GM19395 (cell line): Measurements from ENCODE around the gene HAGH.
"Not testable (repeated sequence)": the region's sequence is repeated elsewhere in the genome, so short reads cannot be mapped to it uniquely, and the experiment has no call there.

Experiments used
- ATAC-seq: cut with Tn5 transposase; IDR thresholded peaks from one replicate; pipeline ENCODE4 v1.9.1; 2021; ENCODE audit warnings: mild to moderate bottlenecking, moderate library complexity; ENCODE audit not compliant: unreplicated experiment

Gene HAGH

DNA sequence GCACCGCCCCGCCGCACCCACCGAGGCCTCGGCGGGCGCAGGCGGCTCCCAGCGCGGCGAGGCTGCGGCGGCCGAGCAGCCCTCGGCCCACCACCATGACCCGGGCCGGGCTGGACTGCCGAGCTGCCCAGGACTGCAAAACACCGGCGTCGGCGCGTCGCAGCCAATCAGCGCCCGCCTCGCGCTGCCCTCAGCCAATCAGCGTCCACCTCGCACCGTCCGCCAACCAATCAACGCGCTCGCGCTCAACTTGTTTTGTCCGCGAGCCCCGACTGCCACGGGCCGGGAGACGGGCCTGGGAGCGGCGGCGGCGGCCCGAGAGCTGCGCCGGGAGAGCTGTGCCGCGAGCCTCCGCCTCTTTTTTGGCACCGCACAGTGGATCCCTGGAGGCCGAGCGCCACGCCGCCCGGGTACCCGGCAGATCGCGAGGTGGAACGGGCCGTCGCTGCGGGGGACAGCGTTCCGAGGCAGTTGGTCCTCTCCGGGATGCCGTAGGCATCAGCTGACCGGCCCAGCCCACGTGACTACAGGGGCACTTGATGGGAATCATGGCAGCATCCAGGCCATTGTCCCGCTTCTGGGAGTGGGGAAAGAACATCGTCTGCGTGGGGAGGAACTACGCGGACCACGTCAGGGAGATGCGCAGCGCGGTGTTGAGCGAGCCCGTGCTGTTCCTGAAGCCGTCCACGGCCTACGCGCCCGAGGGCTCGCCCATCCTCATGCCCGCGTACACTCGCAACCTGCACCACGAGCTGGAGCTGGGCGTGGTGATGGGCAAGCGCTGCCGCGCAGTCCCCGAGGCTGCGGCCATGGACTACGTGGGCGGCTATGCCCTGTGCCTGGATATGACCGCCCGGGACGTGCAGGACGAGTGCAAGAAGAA is at the start of gene HAGH, which contains the start of gene FAHD1:
HAGH (minus strand) TSS at position 135 of the 883 bp plus-strand sequence; CDS start at position 97, 38 bp downstream.
FAHD1 (plus strand) TSS at position 516 of the 883 bp plus-strand sequence; CDS start at position 549, 33 bp downstream.
- ATAC-seq: peak; percentile 75

DNA sequence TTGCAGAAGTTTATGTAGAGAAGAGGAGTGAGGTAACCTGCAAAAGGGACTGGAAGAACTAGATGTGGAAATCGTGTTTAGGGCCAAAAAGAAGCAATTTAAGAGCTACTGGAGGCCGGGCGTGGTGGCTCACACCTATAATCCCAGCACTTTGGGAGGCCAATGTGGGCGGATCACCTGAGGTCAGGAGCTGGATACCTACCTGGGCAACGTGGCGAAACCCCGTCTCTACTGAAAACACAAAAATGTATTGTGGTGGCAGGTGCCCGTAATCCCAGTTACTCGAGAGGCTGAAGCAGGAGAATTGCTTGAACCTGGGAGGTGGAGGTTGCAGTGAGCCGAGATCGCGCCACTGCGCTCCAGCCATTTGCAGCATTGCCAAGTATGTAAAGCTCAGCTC is 49.4 kb upstream of the HAGH start:
- ATAC-seq: not testable (repeated sequence)

DNA sequence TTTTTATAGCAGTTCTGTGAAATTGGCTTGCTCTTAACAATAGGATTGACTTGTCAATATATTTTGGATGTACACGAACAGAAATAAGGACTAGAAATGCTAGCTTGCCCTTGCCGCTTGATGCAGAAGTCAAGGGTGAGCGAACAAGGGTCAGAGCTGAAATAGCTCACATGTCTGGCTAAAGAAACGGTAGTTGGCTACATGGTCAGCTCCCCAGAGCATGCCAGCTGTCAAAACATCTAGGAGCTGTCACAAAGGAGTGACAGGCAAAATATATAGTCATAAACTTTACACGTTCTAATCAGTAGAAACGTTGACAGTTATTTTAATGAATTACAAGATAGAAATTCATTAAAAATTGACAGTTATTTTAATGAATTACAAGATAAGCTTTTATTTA is 48.2 kb upstream of the HAGH start:
- ATAC-seq: no peak

DNA sequence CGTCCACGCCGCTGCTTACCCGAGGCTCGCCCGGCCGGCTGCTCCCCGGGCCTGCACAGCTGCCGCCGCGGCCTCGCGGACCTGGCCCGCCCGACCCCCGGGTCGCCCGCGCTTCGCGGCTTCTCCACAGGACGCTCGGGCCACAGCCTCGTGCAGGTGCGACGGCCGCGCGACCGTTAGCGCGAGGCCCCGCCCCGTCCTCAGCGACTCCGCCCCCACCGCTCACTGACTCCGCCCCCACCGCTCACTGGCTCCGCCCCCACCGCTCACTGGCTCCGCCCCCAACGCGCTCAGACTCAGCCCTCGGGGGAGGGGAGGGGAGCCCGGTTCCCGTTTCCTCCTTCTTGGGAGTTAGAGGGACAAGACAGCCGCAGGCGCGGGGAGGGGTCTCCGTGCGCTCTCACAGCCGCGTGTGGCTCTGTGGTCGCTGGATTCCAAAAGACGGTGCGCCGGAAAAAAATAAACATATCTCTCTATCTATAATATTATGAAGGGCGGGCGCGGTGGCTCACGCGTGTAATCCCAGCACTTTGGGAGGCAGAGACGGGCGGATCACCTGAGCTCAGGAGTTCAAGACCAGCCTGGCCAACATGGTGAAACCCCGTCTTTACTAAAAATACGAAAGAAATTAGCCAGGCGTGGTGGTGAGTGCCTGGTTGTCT is 45.5 kb upstream of the HAGH start, which contains the start of gene MEIOB:
MEIOB (minus strand) TSS at position 191 of the 662 bp plus-strand sequence. CDS start 3,989 bp downstream, outside the sequence.
- ATAC-seq: no peak

DNA sequence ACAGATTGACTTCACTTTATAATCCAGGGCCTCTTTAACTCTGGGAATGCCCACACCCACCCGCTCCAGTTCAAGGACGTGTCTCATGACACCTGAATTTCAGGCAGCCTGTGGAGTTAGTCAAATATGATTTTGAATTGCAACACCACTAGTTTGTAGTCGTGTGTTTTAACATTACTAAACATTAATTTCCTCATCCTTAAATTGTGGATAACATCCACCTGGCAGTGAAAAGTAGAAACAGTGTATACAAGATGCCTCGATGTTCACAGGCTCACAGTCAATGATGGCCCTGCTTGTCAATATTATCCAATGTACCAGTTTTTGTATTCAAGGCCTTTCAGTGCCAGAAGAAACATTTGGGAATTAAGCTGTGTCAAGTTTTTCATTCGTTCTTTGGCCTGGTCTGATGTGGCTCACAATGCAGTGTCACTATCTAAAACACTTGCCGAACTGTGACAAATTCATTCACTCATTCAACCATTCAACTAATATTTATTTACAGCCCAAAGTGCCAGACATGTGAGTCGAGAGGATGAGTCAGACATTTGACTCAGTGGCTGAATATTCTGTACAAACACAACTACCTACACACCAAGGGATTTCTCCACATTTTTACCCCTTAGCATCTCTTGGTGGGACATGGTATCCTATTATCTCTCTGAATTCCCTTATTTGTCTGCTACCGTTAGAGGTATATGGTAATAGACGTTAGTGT is 43.9 kb upstream of the HAGH start:
- no peak for ATAC-seq

DNA sequence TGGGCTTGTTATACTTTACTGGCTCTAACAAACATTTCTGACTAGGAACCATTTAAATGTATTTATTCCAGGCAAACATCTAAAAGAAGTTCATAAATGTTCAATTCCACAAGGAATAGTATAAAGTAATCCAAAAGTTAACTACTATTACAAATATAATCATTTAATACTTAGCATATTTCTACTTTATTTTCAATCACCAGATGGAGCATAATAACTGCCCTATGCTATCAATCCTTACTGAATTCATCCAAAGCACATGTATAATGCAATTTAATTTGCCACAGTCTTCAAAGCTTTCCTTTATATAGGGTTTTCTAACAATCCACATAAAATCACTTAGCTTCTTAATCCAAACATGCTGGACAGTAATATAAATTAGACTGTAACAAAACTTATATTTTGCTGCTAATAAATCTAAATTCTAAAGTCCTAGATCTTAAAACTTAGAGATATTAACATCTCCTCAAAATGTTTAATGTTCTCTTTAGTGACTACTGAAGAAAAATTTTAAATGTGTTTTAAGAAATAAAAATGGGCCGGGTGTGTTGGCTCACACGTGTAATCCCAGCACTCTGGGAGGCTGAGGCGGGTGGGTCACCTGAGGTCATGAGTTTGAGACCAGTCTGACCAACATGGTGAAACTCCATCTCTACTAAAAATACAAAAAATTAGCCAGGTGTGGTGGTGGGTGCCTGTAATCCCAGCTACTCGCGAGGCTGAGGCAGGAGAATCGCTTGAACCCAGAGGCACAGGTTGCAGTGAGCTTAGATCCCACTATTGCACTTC is 39.5 kb upstream of the HAGH start:
- no peak for ATAC-seq

DNA sequence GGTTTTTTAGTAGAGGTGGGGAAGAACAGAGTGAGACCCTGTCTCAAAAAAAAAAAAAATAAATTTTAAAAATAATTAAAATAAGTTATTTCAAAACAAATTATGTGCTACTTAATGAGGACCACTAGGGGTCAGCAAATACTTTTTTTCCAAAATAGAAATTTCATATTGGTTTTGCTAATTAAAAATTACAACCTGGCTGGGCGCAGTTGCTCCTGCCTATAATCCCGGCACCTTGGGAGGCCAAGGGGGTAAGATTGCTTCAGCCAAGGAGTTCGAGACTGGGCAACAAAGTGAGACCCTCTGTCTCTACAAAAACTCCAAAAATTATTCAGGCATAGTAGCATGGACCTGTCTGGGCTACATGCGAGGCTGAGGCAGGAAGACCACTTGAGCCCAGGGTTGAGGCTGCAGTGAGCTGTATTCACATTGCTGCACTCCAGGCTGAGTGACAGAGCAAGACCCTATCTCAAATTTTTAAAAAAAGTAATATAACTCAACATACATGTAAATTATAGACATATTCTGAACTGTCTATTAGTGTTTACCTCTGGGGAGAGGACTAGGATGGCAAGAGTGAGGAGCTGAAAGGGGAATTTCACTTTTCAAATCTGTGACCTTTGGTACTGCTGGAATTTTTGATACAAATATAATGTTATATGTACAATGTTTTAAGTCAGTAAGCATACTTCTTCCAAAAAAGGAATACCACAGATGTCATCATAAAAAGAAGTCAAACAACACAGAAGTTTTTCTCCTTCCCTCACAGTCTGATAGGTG is 37.2 kb upstream of the HAGH start:
- no peak for ATAC-seq

DNA sequence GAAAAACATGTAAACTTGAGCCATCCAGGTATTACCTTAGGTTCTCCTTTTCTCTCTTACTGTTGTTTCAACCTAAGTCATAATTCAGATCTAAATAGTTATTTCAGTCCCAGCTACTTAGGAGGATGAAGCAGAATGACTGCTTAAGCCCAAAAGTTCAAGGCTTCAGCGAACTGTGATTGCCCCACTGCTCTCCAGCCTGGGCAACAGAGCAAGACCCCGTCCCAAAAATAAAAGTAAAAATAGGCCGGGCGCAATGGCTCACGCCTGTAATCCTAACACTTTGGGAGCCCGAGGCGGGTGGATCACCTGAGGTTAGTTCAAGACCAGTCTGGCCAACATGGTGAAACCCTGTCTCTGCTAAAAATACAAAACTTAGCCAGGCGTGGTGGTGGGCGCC is 35.8 kb upstream of the HAGH start:
- ATAC-seq: no peak

DNA sequence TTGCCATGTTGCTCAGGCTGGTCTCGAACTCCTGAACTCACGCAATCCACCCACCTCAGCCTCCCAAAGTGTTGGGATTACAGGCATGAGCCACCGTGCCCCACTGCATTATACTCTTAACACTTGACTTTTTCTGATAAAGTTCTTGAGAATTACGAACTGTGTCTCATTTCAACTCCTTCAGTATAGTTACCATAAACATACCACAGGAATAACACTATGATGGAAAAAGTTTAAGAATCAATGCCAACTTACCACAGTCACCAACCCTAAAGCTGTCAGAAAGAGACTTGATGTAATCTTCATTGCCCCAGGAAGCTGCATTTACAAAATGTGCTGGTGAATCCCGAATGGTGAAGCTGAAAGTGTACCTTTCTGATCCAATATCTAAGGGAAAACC is 35.1 kb upstream of the HAGH start:
- no peak for ATAC-seq

DNA sequence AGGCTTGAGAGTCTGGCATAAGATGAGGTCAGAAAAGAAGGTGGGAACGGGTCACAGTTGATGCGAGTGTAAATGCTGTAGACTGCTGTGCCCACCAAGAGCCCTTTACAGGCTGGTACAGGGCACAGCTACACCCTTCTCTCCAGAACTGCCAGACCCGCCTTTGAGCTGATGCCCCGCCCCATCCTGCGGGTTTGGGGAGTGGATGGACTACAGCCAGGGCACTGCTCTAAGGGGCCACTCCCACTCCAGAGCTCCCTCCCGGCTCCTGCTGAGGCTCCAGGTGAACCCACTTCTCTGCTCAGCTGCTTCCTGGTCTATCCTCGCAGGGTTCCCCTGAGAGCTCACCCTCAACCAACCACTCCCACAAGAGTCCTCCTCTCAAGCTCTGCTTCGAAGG is 33.0 kb upstream of the HAGH start:
- no peak for ATAC-seq

DNA sequence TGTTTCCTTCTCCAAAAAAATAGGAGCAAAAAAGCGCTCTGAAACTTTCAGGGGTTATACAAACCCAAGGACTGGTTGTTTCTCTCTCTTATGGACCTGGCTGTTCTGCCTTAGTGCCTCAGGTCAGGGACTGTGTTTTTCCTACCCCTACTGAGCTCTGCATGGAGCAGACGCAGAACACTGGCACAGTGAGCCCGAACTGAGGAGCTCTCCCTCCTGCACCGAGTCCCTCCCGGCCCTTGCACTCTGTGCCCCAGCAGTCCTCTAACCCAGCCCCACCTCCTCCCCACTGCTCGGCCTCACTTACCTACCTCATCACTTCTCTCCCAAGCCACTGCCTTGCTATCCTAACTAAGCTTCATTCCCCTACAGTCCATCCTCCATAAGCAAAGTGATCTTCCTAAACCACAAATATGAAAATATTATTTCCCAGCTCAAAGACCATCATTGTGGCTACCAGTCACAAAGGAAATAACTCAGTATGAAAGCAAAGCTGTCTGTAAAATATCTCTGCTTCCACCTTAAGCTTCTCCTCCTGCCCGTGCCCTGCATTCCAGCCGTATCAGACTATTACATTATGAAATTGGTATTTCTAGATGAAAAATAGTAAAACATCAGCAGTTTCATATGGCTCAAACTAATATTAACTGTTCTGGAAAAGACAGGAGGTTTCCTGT is 31.7 kb upstream of the HAGH start:
- ATAC-seq: no peak

DNA sequence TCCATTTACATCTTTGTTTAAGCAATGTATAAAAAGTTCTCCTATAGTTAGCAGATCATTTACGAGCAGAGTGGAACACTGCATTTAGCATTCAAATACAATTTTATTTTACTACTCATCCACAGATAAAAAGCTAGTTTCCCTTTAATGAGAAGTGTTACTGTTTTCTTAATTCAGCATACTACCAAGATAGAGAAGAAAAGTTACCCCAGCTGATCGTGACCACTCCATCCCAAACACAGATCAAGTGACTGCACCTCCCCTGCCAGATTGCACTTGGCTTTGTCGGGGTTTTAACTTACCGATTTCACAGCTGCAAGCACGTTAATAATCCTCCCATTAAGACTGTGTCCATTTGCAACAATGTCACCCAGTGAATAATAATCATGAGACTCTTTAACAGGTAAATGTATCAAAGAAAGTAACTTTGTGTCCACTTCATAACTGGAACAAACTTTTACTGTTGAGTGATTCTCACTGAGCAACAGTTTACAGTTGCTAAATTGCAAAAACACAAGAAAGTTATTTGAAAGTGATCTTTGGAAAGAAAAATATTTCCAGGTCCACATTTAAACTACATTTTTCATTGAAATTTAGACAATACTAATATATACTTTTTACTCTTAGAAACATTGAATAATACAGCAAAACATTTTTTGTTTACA is 30.9 kb upstream of the HAGH start:
- no peak for ATAC-seq

DNA sequence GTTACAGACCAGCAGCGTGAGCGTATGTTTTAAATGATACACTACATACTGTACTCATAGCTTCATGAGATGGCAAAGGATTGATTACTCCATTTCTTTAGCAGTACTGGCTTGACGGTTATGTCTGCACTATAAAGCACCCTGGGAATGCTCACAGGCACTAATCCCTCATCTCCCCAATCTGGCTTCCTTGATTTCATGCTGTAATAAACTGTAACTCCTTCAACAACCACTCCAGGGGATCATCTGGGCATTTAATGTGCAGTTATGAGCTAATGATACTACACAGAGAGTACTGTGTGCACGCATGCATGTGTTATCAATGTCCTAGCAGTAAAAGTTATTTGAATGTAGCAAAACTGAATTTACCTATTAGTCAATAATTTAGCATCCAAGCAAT is 25.2 kb upstream of the HAGH start:
- no peak for ATAC-seq

DNA sequence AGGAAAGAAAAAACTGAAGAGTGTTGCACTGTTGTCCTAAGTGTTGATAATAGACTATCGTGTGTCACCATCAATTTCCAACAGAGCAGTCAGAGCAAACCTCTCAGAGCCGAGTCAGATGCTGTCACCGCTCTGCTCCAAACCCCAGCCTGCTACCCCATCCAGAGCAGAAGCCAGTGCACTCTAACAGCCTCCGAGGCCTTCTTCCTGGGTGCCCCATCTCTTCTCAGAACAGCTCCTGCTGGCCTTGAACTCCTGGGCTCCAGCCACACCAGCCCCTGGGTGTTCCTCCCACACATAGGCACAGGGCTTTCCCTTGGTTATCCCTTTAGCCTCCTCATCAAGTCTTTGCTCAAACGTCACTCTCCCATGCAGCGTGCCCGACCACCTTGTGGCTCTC is 24.4 kb upstream of the HAGH start:
- ATAC-seq: no peak

DNA sequence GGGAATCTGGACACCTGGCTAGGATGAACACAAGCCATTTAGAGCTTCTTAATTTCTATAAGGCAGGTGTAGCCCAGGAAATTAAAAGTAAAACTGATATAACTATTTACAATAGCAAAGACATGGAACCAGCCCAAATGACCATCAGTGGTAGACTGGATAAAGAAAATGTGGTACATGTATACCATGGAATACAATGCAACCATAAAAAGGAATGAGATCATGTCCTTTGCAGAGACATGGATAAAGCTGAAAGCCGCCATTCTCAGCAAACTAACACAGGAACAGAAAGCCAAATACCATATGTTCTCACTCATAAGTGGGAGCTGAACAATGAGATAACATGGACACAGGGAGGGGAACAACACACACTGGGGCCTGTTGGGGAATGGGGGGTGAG is 19.8 kb upstream of the HAGH start:
- ATAC-seq: no peak

DNA sequence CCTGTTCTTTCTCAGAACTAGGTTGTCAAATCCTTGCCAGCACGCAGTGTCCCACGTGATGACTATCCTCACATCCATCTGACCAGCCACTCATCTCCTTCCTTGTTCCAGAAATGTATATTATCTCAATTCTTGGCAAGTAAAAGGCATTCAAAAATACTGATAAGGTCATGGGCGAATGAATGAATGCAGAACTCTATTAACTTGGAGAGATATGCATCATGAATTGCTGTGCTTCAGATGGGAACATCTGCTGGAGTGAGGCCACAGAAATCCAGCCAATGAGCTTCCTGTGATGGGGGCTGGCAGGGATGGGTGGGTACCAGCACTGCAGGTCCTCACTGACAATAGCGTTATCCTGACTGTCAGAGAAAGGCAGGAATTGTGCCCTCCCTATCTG is 19.4 kb upstream of the HAGH start:
- ATAC-seq: no peak

DNA sequence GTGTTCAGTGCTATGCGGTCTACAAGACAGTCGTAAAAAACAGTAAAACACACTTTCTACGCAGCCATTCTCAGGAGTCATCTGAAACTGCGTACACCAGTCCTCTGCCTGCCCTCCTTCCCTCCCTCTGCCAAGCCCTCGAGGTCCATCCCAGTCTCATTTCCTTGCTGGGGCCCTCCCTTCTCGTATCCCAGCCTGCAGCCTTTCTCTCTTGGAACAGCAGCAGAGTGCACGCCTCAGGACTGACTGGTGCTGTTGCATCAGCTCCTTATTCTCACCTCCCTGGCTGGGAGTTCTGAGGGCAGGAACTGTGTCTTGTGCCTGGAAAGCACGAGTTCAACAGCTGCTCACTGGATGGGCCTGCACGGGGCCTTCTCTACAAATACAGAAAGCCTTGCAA is 12.9 kb upstream of the HAGH start:
- ATAC-seq: no peak

DNA sequence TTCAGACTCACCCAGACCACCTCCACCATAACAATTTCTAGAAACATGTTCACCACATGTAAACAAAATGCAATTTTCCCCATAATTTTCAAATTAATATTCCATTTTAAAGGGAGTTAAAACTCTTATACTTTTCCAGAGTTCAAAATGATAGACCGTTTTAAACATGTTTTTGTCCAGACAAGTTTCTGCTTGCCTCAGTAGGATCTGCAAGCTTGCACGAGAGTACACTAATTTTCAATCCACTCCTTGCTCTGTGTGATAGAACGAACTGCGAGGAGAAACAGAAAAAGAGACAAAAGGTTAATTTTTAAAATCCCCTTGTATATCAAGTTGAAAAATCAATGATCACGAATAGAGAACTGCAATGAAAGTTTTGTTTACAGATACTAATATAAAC is 7.5 kb upstream of the HAGH start:
- no peak for ATAC-seq
